Gastroesophageal sphincter (tissue), 4 donors: ENCODE data around the gene KLK1. TPM values are rescaled to one million over a fixed set of nuclear protein-coding genes. Genes with fewer than 3 reads are reported as not detected.

Source experiments
- ATAC-seq: fragments of 150-250 bp; one replicate; pipeline ENCODE4 v1.9.1; 2016; ENCODE audit warnings: mild to moderate bottlenecking, moderate library complexity
- H3K27ac ChIP-seq, 4 donors: fragments of 200-600 bp; sonication (generic) in 3 of 4; 1 replicate in 3 of 4; 2 replicates in 1 of 4; pipeline ENCODE4 v1.5.1; 2016 to 2019
- H3K27me3 ChIP-seq: fragments of 200-600 bp; sonication (generic); one replicate; pipeline ENCODE4 v1.5.1; 2019
- H3K36me3 ChIP-seq, 2 donors: fragments of 200-600 bp; sonication (generic); one replicate each; pipeline ENCODE4 v1.5.1; 2019; ENCODE audit warnings: control low read depth in 1 of 2
- H3K4me1 ChIP-seq, 3 donors: fragments of 200-600 bp; sonication (generic); 1 replicate in 2 of 3; 2 replicates in 1 of 3; pipeline ENCODE4 v1.5.1; 2016 to 2019; ENCODE audit warnings: control low read depth in 2 of 3
- H3K4me3 ChIP-seq, 2 donors: fragments of 200-600 bp; sonication (generic); one replicate each; pipeline ENCODE4 v1.5.1; 2019; ENCODE audit warnings: mild to moderate bottlenecking in 1 of 2, moderate library complexity in 1 of 2
- H3K9me3 ChIP-seq, 3 donors: fragments of 200-600 bp; sonication (generic); one replicate each; pipeline ENCODE4 v1.5.1; 2017 to 2019; ENCODE audit warnings: control low read depth in 2 of 3
- CTCF ChIP-seq, 4 experiments: fragments of 200-600 bp in 2 of 4; fragments of 450-650 bp in 2 of 4; sonication (generic) in 1 of 4; IDR thresholded peaks; one replicate each; pipeline ENCODE4 v1.5.1; 2017 to 2019; ENCODE audit warnings: antibody characterized with exemption in 4 of 4, mild to moderate bottlenecking in 2 of 4, moderate library complexity in 2 of 4
- EP300 ChIP-seq: sonication (generic); formaldehyde crosslinking; IDR thresholded peaks from one replicate; pipeline ENCODE4 v1.6.1; 2017; ENCODE audit warnings: antibody characterized with exemption, mild to moderate bottlenecking
- POLR2A ChIP-seq, 2 donors: fragments of 450-650 bp; IDR thresholded peaks; one replicate each; pipeline ENCODE4 v1.6.1; 2017; ENCODE audit warnings: antibody characterized with exemption in 2 of 2, mild to moderate bottlenecking in 2 of 2, moderate library complexity in 1 of 2
- POLR2AphosphoS5 ChIP-seq: sonication (generic); formaldehyde crosslinking; IDR thresholded peaks from one replicate; pipeline ENCODE4 v1.6.1; 2017; ENCODE audit warnings: antibody characterized with exemption
- WGBS, 2 donors: methylation state at CpG; one replicate each; pipeline ENCODE4 v1.1.5; 2018; ENCODE audit warnings: low coverage in 1 of 2; 5-methylcytosine and 5-hydroxymethylcytosine counted together
- total RNA-seq, 4 donors: library from RNA; depleted of rRNA; stranded (reverse); fragments of >200 nt; gene quantifications; one replicate each; pipeline ENCODE4 v1.1.0, GENCODE V29; 2016

The KLK1 gene
- total RNA-seq, 4 donors from 2014 or later: not detected

GRCh38 chr19:50797781-50798658 is 25.6 kb downstream of the KLK1 start:
- Histone ChIP-seq H3K27ac (no peak overlapping the region), H3K27me3 (peaks cover 7% of the 10 kb centered on the region), H3K4me3 (no peak overlapping the region), H3K4me1 (peaks cover 0 to 13% (median 1%) of the 10 kb centered on the region in 3 donors), H3K36me3 (peaks cover 0 to 67% of the 10 kb centered on the region in 2 donors), H3K9me3 (no peaks in the 10 kb centered on the region)
- ATAC-seq: no peak
- TF ChIP-seq POLR2AphosphoS5: no peak
- TF ChIP-seq CTCF (IDR thresholded peaks at IDR 0.05): no peak
- TF ChIP-seq POLR2A (IDR thresholded peaks at IDR 0.05): no peak
- TF ChIP-seq EP300: no peak
- no CpG with 5 or more reads among the region's 18 CpGs for WGBS, 2 donors

GRCh38 chr19:50797429-50797780 is 26.2 kb downstream of the KLK1 start:
- Histone ChIP-seq H3K27me3 (peaks cover 13% of the 10 kb centered on the region), H3K4me1 (peaks cover 0 to 6% (median 0%) of the 10 kb centered on the region in 3 donors), H3K36me3 (peaks cover 0 to 67% of the 10 kb centered on the region in 2 donors), H3K9me3 (no peaks in the 10 kb centered on the region), H3K27ac (no peak overlapping the region), H3K4me3 (no peak overlapping the region)
- WGBS, 2 donors: 71 to 75% methylated on average over 3 to 7 of the region's 7 CpGs
- TF ChIP-seq CTCF (IDR thresholded peaks at IDR 0.05) (no peak), POLR2A (IDR thresholded peaks at IDR 0.05) (no peak), EP300 (no peak), POLR2AphosphoS5 (no peak)
- no peak for ATAC-seq

GRCh38 chr19:50796634-50797428 is 26.8 kb downstream of the KLK1 start:
- Histone ChIP-seq H3K9me3 (no peaks in the 10 kb centered on the region), H3K27ac (no peak overlapping the region), H3K36me3 (peaks cover 0 to 62% of the 10 kb centered on the region in 2 donors), H3K4me3 (no peak overlapping the region), H3K4me1 (peaks cover 0 to under 1% (median 0%) of the 10 kb centered on the region in 3 donors), H3K27me3 (peaks cover 19% of the 10 kb centered on the region)
- 100% methylated on average over 1 of the region's 8 CpGs; no CpG with 5 or more reads in 1 of the 2 donors for WGBS, 2 donors
- ATAC-seq: no peak
- TF ChIP-seq POLR2A (IDR thresholded peaks at IDR 0.05): no peak
- TF ChIP-seq POLR2AphosphoS5: no peak
- TF ChIP-seq EP300: no peak
- no peak for TF ChIP-seq CTCF (IDR thresholded peaks at IDR 0.05)

GRCh38 chr19:50796128-50796633 is 27.4 kb downstream of the KLK1 start:
- 67 to 74% methylated on average over 3 to 4 of the region's 9 CpGs for WGBS, 2 donors
- Histone ChIP-seq H3K4me1 (no peaks in the 10 kb centered on the region), H3K27ac (no peak overlapping the region), H3K36me3 (peaks cover 0 to 55% of the 10 kb centered on the region in 2 donors), H3K9me3 (no peaks in the 10 kb centered on the region), H3K4me3 (no peak overlapping the region), H3K27me3 (peaks cover 26% of the 10 kb centered on the region)
- no peak for ATAC-seq
- TF ChIP-seq EP300 (no peak), POLR2A (IDR thresholded peaks at IDR 0.05) (no peak), CTCF (IDR thresholded peaks at IDR 0.05) (no peak), POLR2AphosphoS5 (no peak)
